HUES48 (cell line): ENCODE measurements around the gene TSPAN8.
"Not testable (repeated sequence)": the region's sequence is repeated elsewhere in the genome, so short reads cannot be mapped to it uniquely, and the experiment has no call there.

Experiments
- H3K27ac ChIP-seq: one replicate; pipeline ENCODE4 v1.7.0; 2013; ENCODE audit warnings: low read depth, low read length, inconsistent platforms
- H3K27me3 ChIP-seq: 2 replicates; pipeline ENCODE4 v1.6.1; 2013; ENCODE audit warnings: mild to moderate bottlenecking, low read length; ENCODE audit not compliant: control insufficient read depth, insufficient read depth
- H3K36me3 ChIP-seq: 2 replicates; pipeline ENCODE4 v1.6.1; 2013; ENCODE audit warnings: low read length; ENCODE audit not compliant: control insufficient read depth, insufficient read depth
- H3K4me1 ChIP-seq: 2 replicates; pipeline ENCODE4 v1.6.1; 2013; ENCODE audit warnings: mild to moderate bottlenecking, low read length; ENCODE audit not compliant: control insufficient read depth, insufficient read depth
- H3K4me3 ChIP-seq: 2 replicates; pipeline ENCODE4 v1.5.1; 2013; ENCODE audit warnings: mild to moderate bottlenecking, low read depth, low read length
- H3K9ac ChIP-seq: 2 replicates; pipeline ENCODE4 v1.6.1; 2013; ENCODE audit warnings: mild to moderate bottlenecking, low read depth, low read length, moderate library complexity
- H3K9me3 ChIP-seq: 2 replicates; pipeline ENCODE4 v1.6.1; 2013; ENCODE audit warnings: low read length; ENCODE audit not compliant: control insufficient read depth, insufficient read depth

The TSPAN8 gene

GRCh38 chr12:71186571-71187288 lies 28.9 kb upstream of the TSPAN8 start:
- H3K4me1 ChIP-seq: peaks cover 7% of the 10 kb centered on the region
- H3K36me3 ChIP-seq: no peaks in the 10 kb centered on the region
- no peak overlapping the region for H3K27ac ChIP-seq
- H3K4me3 ChIP-seq: no peak overlapping the region
- no peaks in the 10 kb centered on the region for H3K9me3 ChIP-seq
- no peak overlapping the region for H3K9ac ChIP-seq
- H3K27me3 ChIP-seq: no peaks in the 10 kb centered on the region

- no peak overlapping the region for H3K4me3 ChIP-seq
- no peaks in the 10 kb centered on the region for H3K27me3 ChIP-seq
- H3K27ac ChIP-seq: no peak overlapping the region
- peaks cover 4% of the 10 kb centered on the region; the same call in 1 of the 2 replicates for H3K9me3 ChIP-seq
- H3K9ac ChIP-seq: no peak overlapping the region
- no peaks in the 10 kb centered on the region for H3K4me1 ChIP-seq
- H3K36me3 ChIP-seq: no peaks in the 10 kb centered on the region
Measured at GRCh38 chr12:71183846-71184245, 26.0 kb upstream of the TSPAN8 start.

GRCh38 chr12:71183018-71183417 lies 25.2 kb upstream of the TSPAN8 start:
- H3K4me3 ChIP-seq: no peak overlapping the region
- no peaks in the 10 kb centered on the region for H3K4me1 ChIP-seq
- H3K36me3 ChIP-seq: no peaks in the 10 kb centered on the region
- H3K9ac ChIP-seq: no peak overlapping the region
- no peaks in the 10 kb centered on the region for H3K27me3 ChIP-seq
- H3K27ac ChIP-seq: no peak overlapping the region
- peaks cover 4% of the 10 kb centered on the region; the same call in 1 of the 2 replicates for H3K9me3 ChIP-seq

GRCh38 chr12:71178162-71178561 lies 20.4 kb upstream of the TSPAN8 start:
- Histone ChIP-seq H3K9me3 (peaks cover 4% of the 10 kb centered on the region; the same call in 1 of the 2 replicates), H3K4me1 (no peaks in the 10 kb centered on the region), H3K27ac (no peak overlapping the region), H3K36me3 (no peaks in the 10 kb centered on the region), H3K4me3 (no peak overlapping the region), H3K27me3 (no peaks in the 10 kb centered on the region), H3K9ac (no peak overlapping the region)

GRCh38 chr12:71174825-71175224 lies 17.0 kb upstream of the TSPAN8 start:
- Histone ChIP-seq H3K27ac (no peak overlapping the region), H3K4me3 (no peak overlapping the region), H3K9me3 (peaks cover 2% of the 10 kb centered on the region; the same call in 1 of the 2 replicates), H3K4me1 (no peaks in the 10 kb centered on the region), H3K9ac (no peak overlapping the region), H3K36me3 (no peaks in the 10 kb centered on the region), H3K27me3 (no peaks in the 10 kb centered on the region)

- H3K4me1 ChIP-seq: no peaks in the 10 kb centered on the region
- no peak overlapping the region for H3K4me3 ChIP-seq
- H3K27ac ChIP-seq: no peak overlapping the region
- no peak overlapping the region for H3K9ac ChIP-seq
- no peaks in the 10 kb centered on the region for H3K36me3 ChIP-seq
- no peaks in the 10 kb centered on the region for H3K27me3 ChIP-seq
- no peaks in the 10 kb centered on the region for H3K9me3 ChIP-seq
Measured at GRCh38 chr12:71174146-71174545, 16.3 kb upstream of the TSPAN8 start.

GRCh38 chr12:71170456-71170855 lies 12.7 kb upstream of the TSPAN8 start:
- Histone ChIP-seq H3K4me1 (no peaks in the 10 kb centered on the region), H3K9me3 (peaks cover 7% of the 10 kb centered on the region; the same call in 1 of the 2 replicates), H3K4me3 (no peak overlapping the region), H3K27ac (no peak overlapping the region), H3K36me3 (no peaks in the 10 kb centered on the region), H3K27me3 (no peaks in the 10 kb centered on the region), H3K9ac (no peak overlapping the region)

- Histone ChIP-seq H3K36me3 (no peaks in the 10 kb centered on the region), H3K27ac (no peak overlapping the region), H3K4me3 (no peak overlapping the region), H3K4me1 (no peaks in the 10 kb centered on the region), H3K9me3 (peaks cover 7% of the 10 kb centered on the region; the same call in 1 of the 2 replicates), H3K27me3 (no peaks in the 10 kb centered on the region), H3K9ac (no peak overlapping the region)
Measured at GRCh38 chr12:71169286-71169685, 11.5 kb upstream of the TSPAN8 start.

GRCh38 chr12:71166862-71167496 lies 9.2 kb upstream of the TSPAN8 start:
- H3K9me3 ChIP-seq: peaks cover 7% of the 10 kb centered on the region; the same call in 1 of the 2 replicates

GRCh38 chr12:71166280-71166679 lies 8.5 kb upstream of the TSPAN8 start:
- H3K27ac ChIP-seq: no peak overlapping the region
- H3K9ac ChIP-seq: no peak overlapping the region
- H3K4me3 ChIP-seq: no peak overlapping the region
- H3K36me3 ChIP-seq: no peaks in the 10 kb centered on the region
- no peaks in the 10 kb centered on the region for H3K4me1 ChIP-seq
- peaks cover 7% of the 10 kb centered on the region; the same call in 1 of the 2 replicates for H3K9me3 ChIP-seq
- no peaks in the 10 kb centered on the region for H3K27me3 ChIP-seq

More at GRCh38 chr12:71166862-71167496, 9.2 kb upstream of the TSPAN8 start:
- Histone ChIP-seq H3K9ac (no peak overlapping the region), H3K36me3 (no peaks in the 10 kb centered on the region), H3K27me3 (no peaks in the 10 kb centered on the region), H3K27ac (no peak overlapping the region), H3K4me1 (no peaks in the 10 kb centered on the region), H3K4me3 (no peak overlapping the region)

- H3K4me1 ChIP-seq: not testable (repeated sequence)
Measured at GRCh38 chr12:71165780-71166179, 8.0 kb upstream of the TSPAN8 start.

More at GRCh38 chr12:71165780-71166179, 8.0 kb upstream of the TSPAN8 start:
- not testable (repeated sequence) for H3K4me3 ChIP-seq, H3K9ac ChIP-seq, H3K27me3 ChIP-seq, H3K27ac ChIP-seq, H3K36me3 ChIP-seq, H3K9me3 ChIP-seq
